Transverse colon (tissue), 4 donors: Measurements from ENCODE around the gene ZNF827. TPM values are rescaled to one million over a fixed set of nuclear protein-coding genes. Genes with fewer than 3 reads are reported as not detected.

Experiments used
- DNase-seq: peaks from one replicate; pipeline ENCODE4 v3.0.0-alpha.2; 2019
- H3K27ac ChIP-seq, 4 donors: fragments of 200-600 bp; sonication (generic); 2 replicates each; pipeline ENCODE4 v1.5.1; 2016 to 2018; ENCODE audit warnings: inconsistent platforms in 4 of 4
- H3K27me3 ChIP-seq: fragments of 200-600 bp; sonication (generic); 2 replicates; pipeline ENCODE4 v1.5.1; 2017; ENCODE audit warnings: inconsistent platforms
- H3K36me3 ChIP-seq, 4 donors: fragments of 200-600 bp; sonication (generic); 2 replicates each; pipeline ENCODE4 v1.5.1; 2017 to 2019; ENCODE audit warnings: inconsistent platforms in 4 of 4
- H3K4me1 ChIP-seq, 4 donors: fragments of 200-600 bp; sonication (generic); 2 replicates each; pipeline ENCODE4 v1.5.1; 2017 to 2020; ENCODE audit warnings: inconsistent platforms in 4 of 4
- H3K4me3 ChIP-seq, 4 donors: fragments of 200-600 bp; sonication (generic); 1 replicate in 1 of 4; 2 replicates in 3 of 4; pipeline versions ENCODE4 v1.5.1 to v1.6.1; 2017 to 2019; ENCODE audit warnings: inconsistent platforms in 4 of 4
- H3K9me3 ChIP-seq, 2 donors: fragments of 200-600 bp; sonication (generic); 2 replicates each; pipeline ENCODE4 v1.5.1; 2017 to 2019; ENCODE audit warnings: inconsistent platforms in 2 of 2
- CTCF ChIP-seq, 5 experiments: fragments of 200-600 bp in 3 of 5; fragments of 450-650 bp in 2 of 5; sonication (generic) in 3 of 5; IDR thresholded peaks; 1 replicate in 2 of 5; 2 replicates in 3 of 5; pipeline ENCODE4 v1.5.1; 2016 to 2017; ENCODE audit warnings: antibody characterized with exemption in 5 of 5, inconsistent platforms in 3 of 5, mild to moderate bottlenecking in 2 of 5, moderate library complexity in 1 of 5
- EP300 ChIP-seq: sonication (generic); formaldehyde crosslinking; IDR thresholded peaks from one replicate; pipeline ENCODE4 v1.6.1; 2017; ENCODE audit warnings: antibody characterized with exemption, low read depth
- POLR2A ChIP-seq: fragments of 450-650 bp; IDR thresholded peaks from one replicate; pipeline ENCODE4 v1.6.1; 2016; ENCODE audit warnings: antibody characterized with exemption, mild to moderate bottlenecking, moderate library complexity
- POLR2AphosphoS5 ChIP-seq, 3 donors: sonication (generic); formaldehyde crosslinking; IDR thresholded peaks; one replicate each; pipeline ENCODE4 v1.6.1; 2016; ENCODE audit warnings: antibody characterized with exemption in 3 of 3
- WGBS, 2 donors: methylation state at CpG; one replicate each; pipeline ENCODE4 v1.1.5; 2018; ENCODE audit warnings: low coverage in 1 of 2; 5-methylcytosine and 5-hydroxymethylcytosine counted together
- in situ Hi-C, 4 donors: fragments of 200-750 bp; cut with MboI; loops; one replicate each; pipeline versions ENCODE4 v1.15.0 to v1.15.1; 2017; ENCODE audit warnings: low sequenced_read_pairs in 3 of 4, low pct_ligation_motif_present in 1 of 4, low pct_unique_long_range_greater_than_20kb in 1 of 4
- intact Hi-C: fragments of 100-400 bp; cut with DNase I; formaldehyde crosslinking; loops from one replicate; pipeline ENCODE4 v1.15.1; 2023; ENCODE audit warnings: low total_unique reads
- total RNA-seq, 4 donors: library from RNA; depleted of rRNA; stranded (reverse); fragments of >200 nt; gene quantifications; one replicate each; pipeline ENCODE4 v1.1.0, GENCODE V29; 2016

ZNF827 gene
- total RNA-seq, 4 donors from 2014 or later, result 22.5 to 61.3 (median 29.2) TPM

GRCh38 chr4:145786830-145787229 lies 151.8 kb downstream of the ZNF827 start:
- DNase-seq, result no peak
- Histone ChIP-seq H3K27ac (no peak overlapping the region), H3K4me1 (no peaks in the 10 kb centered on the region), H3K27me3 (no peaks in the 10 kb centered on the region), H3K4me3 (no peak overlapping the region), H3K9me3 (no peaks in the 10 kb centered on the region), H3K36me3 (no peaks in the 10 kb centered on the region)
- in situ Hi-C loops, result no loop called here
- intact Hi-C loops, result no loop called here
- TF ChIP-seq POLR2AphosphoS5 (IDR thresholded peaks at IDR 0.05) (no peak), POLR2A (no peak), CTCF (IDR thresholded peaks at IDR 0.05) (no peak), EP300 (no peak)
- WGBS, 2 donors, result 94% methylated on average over 5 of the region's 5 CpGs; no CpG with 5 or more reads in 1 of the 2 donors

- Histone ChIP-seq H3K27me3 (no peaks in the 10 kb centered on the region), H3K27ac (no peak overlapping the region), H3K9me3 (no peaks in the 10 kb centered on the region), H3K4me3 (no peak overlapping the region), H3K4me1 (no peaks in the 10 kb centered on the region), H3K36me3 (no peaks in the 10 kb centered on the region)
- TF ChIP-seq POLR2A (no peak), CTCF (IDR thresholded peaks at IDR 0.05) (no peak)
- DNase-seq, result no peak
- in situ Hi-C loops, result no loop called here
- WGBS, 2 donors, result 83 to 84% methylated on average over 1 to 2 of the region's 2 CpGs
- intact Hi-C loops, result no loop called here
These were observed 152.4 kb downstream of the ZNF827 start for GRCh38 chr4:145786261-145786660.

- 24 to 41% methylated on average over 2 of the region's 2 CpGs for WGBS, 2 donors
- no peaks in the 10 kb centered on the region for H3K4me1 ChIP-seq
- DNase-seq, result no peak
- intact Hi-C loops, result no loop called here
- H3K36me3 ChIP-seq, result no peaks in the 10 kb centered on the region
- H3K9me3 ChIP-seq, result no peaks in the 10 kb centered on the region
- no peaks in the 10 kb centered on the region for H3K27me3 ChIP-seq
- TF ChIP-seq POLR2AphosphoS5 (IDR thresholded peaks at IDR 0.05), result no peak
- TF ChIP-seq POLR2A, result no peak
- no peak for TF ChIP-seq EP300
- no peak for TF ChIP-seq CTCF (IDR thresholded peaks at IDR 0.05)
- in situ Hi-C loops, result no loop called here
- H3K4me3 ChIP-seq, result no peak overlapping the region
- no peak overlapping the region for H3K27ac ChIP-seq
These were observed 153.1 kb downstream of the ZNF827 start for GRCh38 chr4:145785391-145786008.

GRCh38 chr4:145784036-145784435 lies 154.6 kb downstream of the ZNF827 start:
- WGBS, 2 donors, result 77 to 87% methylated on average over 2 of the region's 2 CpGs
- in situ Hi-C loops, result no loop called here
- H3K27ac ChIP-seq, result no peak overlapping the region

More at GRCh38 chr4:145784036-145784435, 154.6 kb downstream of the ZNF827 start:
- H3K4me1 ChIP-seq, result no peaks in the 10 kb centered on the region
- no peaks in the 10 kb centered on the region for H3K9me3 ChIP-seq
- H3K36me3 ChIP-seq, result no peaks in the 10 kb centered on the region
- H3K27me3 ChIP-seq, result no peaks in the 10 kb centered on the region
- intact Hi-C loops, result no loop called here
- TF ChIP-seq CTCF (IDR thresholded peaks at IDR 0.05) (no peak), POLR2AphosphoS5 (IDR thresholded peaks at IDR 0.05) (no peak)
- no peak for DNase-seq
- H3K4me3 ChIP-seq, result no peak overlapping the region
